Breast epithelium (tissue), 3 donors: ENCODE data around the gene KLHDC2.

ENCODE experiments used
- CTCF ChIP-seq, 3 donors: fragments of 450-650 bp; IDR thresholded peaks; one replicate each; pipeline ENCODE4 v1.5.1; 2016 to 2017; ENCODE audit warnings: antibody characterized with exemption in 3 of 3, mild to moderate bottlenecking in 3 of 3, moderate library complexity in 3 of 3
- POLR2AphosphoS5 ChIP-seq, 3 donors: sonication (generic); formaldehyde crosslinking; IDR thresholded peaks; one replicate each; pipeline ENCODE4 v1.6.1; 2017; ENCODE audit warnings: antibody characterized with exemption in 3 of 3

GRCh38 chr14:49796025-49796424, 28.1 kb downstream of the KLHDC2 start:
- no peak for TF ChIP-seq CTCF (IDR thresholded peaks at IDR 0.05)
- no peak for TF ChIP-seq POLR2AphosphoS5 (IDR thresholded peaks at IDR 0.05)
